Inflammatory macrophage treated with lipopolysaccharide for 1 hour (primary cell): ENCODE data around the gene HEATR5B.
"Not testable (repeated sequence)": the region's sequence is repeated elsewhere in the genome, so short reads cannot be mapped to it uniquely, and the experiment has no call there.

Source experiments
- DNase-seq, 2 donors: peaks; one replicate each; pipeline ENCODE4 v3.0.0-alpha.2; 2020 to 2022

HEATR5B gene

GRCh38 chr2:36976065-36976464, 108.1 kb downstream of the HEATR5B start:
- DNase-seq = no peak

DNA sequence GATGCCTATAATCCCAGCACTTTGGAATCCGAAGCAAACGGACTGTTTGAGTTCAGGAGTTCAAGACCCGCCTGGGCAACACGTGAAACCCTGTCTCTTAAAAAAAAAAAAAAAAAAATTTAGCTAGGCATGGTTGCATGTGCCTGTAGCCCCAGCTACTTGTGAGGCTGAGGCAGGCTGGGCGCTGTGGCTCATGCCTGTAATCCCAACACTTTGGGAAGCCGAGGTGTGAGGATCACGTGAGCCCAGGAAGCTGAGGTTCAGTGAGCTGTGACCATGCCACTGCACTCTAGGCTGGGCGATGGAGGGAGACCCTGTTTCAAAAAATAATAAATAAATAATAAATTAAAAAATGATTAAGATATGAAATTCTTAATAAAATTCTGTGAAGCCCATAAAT, 108.9 kb downstream of the HEATR5B start:
- no peak for DNase-seq

- no peak for DNase-seq
Measured at GRCh38 chr2:36973320-36973719, 110.9 kb downstream of the HEATR5B start.

DNA sequence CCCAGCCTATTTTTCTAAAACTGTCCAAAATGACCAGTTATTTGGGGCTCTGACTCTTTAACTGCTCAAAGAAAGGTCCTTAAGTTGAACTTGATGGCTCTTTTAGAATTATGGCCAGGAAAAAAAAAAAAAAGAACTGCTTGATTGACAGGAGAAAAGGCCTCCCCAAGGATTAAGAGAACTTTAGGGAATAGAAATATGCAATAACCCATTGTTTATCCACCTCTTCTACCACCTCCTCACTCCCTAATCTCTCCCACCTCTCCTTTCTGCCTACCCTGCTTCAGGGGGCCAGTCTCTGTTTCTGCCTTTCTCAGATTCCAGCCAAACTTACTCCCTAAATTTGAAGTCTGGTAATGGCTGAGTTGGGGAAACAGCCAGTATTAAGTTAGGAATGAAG, 112.2 kb downstream of the HEATR5B start:
- no peak for DNase-seq

- DNase-seq = peak in 1 of 2 donors; percentile 6
Measured at GRCh38 chr2:36967236-36967876, 116.8 kb downstream of the HEATR5B start.

DNA sequence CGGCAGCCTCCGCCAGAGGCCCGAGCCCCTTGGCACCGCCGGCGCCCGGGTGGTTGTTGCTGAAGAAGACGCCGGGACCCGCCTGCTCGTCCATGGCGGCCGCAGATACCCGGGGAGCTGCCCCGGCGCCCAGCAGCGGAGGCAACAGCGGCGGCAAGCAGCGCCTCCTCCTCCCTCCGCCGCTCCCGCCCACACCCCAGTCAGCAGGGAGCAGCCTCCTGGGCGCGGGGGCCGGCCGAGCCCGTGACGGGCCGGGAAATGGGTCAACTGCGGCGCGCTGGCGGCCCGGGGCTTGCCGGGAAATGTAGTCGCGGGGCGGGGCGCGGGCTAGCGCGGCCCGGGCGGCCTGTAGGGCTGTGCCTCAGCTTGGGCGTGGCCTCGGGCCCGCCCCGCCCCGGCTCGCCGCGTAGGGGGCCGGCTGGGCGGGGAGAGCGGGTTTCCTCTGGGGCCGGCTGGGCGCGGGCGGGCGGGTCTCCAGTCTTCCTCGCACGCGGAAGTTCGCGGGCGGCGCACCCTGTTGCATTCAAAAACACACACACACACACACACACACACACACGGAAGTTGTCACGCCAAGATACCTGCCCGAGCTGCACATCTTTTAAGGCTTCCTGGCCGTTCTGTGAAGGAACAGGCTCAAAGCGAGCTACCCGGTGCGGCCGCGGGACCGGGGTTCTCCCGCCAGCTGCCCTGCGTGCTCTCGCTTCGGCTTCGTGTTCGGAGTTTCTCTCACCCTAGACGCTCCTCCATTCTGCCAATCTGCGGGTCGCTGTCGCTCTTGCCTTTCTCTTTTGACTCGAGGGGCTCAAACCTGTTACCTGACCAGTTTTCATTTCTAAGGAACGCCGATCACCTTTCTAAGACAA, 117.6 kb downstream of the HEATR5B start, which contains the start of gene STRN:
Gene STRN (minus strand): TSS at position 167 of the 866 bp plus-strand sequence. CDS start 73 bp downstream, at position 94.
- DNase-seq = peak; percentile 97 to 98

- peak in 1 of 2 donors; percentile 3 for DNase-seq
Measured at GRCh38 chr2:36965751-36966369, 118.3 kb downstream of the HEATR5B start.

- DNase-seq = peak; percentile 25 to 33
Measured at GRCh38 chr2:36965206-36965605, 119.0 kb downstream of the HEATR5B start.

DNA sequence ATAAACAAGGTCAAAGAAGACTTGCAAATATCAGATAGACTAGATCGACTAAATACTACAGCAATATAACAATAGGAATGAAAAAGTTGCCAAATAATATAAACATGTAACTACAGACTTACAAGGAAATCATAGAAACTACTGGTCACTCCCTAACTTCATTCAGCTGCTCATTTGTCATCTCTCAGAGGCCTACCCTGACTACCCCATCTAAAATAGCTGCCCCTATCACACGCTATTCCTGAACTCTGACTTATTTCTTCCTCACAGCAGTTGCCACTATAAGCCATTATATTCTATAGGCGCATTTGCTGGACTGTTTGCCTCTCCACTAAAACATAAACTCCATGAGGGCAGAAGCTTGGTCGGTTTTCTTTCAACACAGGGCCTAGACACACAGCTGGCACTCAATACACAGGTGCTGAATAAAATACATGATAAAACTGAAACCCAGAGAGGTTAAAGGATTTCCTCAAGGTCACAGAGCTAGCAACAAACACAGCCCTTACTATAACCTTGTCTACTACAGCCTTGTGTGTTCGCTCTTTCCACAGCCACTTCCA, 119.6 kb downstream of the HEATR5B start:
- peak in 1 of 2 donors; percentile 7 for DNase-seq

- no peak for DNase-seq
Measured at GRCh38 chr2:36963734-36964133, 120.4 kb downstream of the HEATR5B start.

DNA sequence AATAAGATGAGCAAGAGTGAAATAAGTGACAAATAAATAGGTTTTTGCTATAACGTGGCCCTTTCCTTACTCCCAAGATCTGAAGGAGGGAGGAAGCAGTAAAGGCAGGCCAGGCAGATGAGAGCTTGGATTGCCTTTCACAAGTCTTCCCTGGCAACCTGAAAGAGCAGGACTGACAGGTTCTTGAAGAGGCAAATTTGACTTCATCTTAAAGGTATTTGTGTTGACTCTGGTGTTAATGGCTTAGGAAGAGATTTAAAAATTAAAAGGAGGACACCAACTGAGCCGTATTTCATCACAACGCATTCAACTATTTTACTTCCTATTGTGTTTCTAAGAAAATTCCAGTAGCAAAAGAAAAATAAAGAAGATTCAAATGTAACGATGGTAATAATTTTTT, 121.1 kb downstream of the HEATR5B start:
- no peak for DNase-seq

- no peak for DNase-seq
Measured at GRCh38 chr2:36960773-36961172, 123.4 kb downstream of the HEATR5B start.

DNA sequence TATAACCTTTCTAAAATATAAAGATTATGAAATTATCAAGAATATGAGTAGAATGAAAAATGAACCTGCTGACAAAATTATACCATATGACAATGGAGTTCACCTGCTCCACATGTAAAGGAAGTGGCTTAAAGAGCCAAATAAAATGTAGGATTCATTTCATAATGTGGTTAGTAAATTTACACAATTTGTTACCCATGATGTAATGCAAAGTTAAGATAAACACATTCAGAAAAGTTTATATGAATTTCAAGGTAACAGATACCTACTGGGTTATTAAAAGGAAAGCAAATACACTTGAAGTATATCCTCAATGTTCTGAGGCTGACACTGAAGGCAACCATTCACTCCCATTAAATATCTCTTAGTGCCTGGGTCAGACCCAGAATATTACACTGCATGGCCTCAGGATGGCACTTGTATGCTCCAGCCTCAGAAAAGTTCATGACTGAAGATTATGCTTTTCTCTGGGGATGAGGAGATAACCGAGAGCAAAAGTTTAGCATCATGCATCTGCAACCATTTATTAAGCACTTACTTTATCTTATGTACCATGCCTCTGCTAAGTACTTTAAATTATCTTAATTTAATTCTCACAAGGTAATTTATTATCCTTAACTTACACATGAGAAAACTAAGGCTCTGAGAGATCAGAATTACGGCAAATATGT, 124.0 kb downstream of the HEATR5B start:
- no peak for DNase-seq

GRCh38 chr2:36954977-36955607, 129.1 kb downstream of the HEATR5B start:
- DNase-seq = no peak

- DNase-seq = no peak
Measured at GRCh38 chr2:36952748-36953197, 131.4 kb downstream of the HEATR5B start.

- peak; percentile 2 to 7 for DNase-seq
Measured at GRCh38 chr2:36951574-36951973, 132.6 kb downstream of the HEATR5B start.

DNA sequence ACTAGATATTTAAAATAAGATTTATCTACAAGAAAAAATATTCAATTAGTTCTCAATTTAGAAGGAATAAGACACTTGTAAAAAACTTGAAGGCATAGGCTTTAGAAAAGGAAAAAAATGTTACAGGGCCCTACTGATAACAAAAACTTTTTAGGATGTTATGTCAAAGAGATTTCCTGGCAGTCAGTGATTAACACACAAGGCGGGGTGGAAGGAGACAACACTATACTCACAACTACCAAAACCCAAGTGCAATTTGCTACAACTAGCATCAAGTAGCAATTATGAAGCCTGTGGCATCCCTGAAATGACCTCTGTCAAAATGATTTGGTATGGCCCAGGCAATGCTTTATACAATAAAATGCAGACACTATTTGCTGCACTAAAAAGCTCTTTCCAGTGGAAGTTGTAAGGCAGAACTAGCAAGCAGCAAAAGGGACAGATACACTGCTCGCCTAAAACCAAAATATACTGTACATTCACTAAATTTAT, 133.1 kb downstream of the HEATR5B start:
- no peak for DNase-seq

DNA sequence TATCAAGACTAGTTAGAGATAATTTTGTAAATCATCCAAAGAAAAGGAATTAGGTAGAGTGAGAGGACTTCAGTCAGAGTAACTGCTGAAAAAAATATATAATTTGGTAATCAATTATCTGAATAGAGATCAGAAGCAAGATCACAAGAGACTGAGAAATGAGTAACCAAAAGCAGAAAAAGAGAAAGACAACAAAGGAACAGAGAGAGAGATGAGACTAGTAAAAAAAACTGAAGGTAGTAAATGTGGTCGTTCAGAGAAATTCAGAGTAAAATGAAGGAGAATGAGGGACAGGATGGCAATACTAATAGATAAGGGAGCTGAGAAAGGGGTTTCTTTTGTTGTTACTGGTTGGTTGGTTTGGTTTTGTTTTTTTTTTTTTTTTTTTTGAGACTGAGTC, 134.3 kb downstream of the HEATR5B start:
- DNase-seq = no peak

GRCh38 chr2:36945240-36945639, 138.9 kb downstream of the HEATR5B start:
- not testable (repeated sequence) for DNase-seq

- DNase-seq = no peak
Measured at GRCh38 chr2:36941867-36942266, 142.3 kb downstream of the HEATR5B start.

DNA sequence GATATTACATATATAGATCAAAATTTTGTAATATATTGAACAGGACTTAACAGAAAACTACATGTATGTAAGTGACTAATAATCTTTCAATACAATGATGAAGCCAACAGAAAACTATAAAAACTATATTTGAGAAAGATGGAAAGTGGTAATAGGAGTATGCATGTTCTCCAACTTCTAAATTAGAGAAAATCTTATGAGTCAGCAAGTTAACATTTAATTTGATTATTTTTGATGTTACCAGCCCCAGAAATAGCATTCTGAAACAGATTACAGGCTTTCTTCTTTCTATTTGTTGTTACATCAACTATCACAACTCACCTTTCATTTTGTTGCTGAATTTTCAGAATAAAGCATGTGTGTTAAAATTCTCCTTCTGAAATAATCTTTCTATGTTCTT, 147.6 kb downstream of the HEATR5B start:
- DNase-seq = not testable (repeated sequence)

DNA sequence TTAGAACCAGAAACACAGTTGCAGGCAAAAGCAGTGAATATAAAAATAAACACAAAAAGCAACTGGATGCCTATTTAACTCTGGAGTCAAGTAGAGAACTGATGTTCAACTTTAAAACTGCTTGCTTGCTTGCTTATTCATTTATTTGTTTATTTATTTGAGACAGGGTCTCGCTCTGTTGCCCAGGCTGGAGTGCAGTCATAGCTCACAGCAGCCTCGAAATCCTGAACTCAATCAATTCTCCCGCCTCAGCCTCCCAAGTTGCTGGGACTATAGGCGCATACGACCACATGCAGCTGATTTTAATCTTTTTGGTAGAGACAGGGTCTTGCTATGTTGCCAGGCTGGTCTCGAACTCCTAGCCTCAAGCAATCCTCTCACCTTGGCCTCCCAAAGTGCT, 152.5 kb downstream of the HEATR5B start:
- DNase-seq = not testable (repeated sequence)
